Cardiac atrium fibroblast (primary cell): ENCODE measurements around the gene CES1. TPM values are rescaled to one million over a fixed set of nuclear protein-coding genes. Genes with fewer than 3 reads are reported as not detected.

ENCODE experiments used
- total RNA-seq: library from RNA; depleted of rRNA; stranded (reverse); fragments of >200 nt; gene quantifications from 2 replicates; pipeline ENCODE4 v1.2.3, GENCODE V29; 2015

The CES1 gene
- 5.6 and 9.4 TPM in 2 replicates for total RNA-seq

DNA sequence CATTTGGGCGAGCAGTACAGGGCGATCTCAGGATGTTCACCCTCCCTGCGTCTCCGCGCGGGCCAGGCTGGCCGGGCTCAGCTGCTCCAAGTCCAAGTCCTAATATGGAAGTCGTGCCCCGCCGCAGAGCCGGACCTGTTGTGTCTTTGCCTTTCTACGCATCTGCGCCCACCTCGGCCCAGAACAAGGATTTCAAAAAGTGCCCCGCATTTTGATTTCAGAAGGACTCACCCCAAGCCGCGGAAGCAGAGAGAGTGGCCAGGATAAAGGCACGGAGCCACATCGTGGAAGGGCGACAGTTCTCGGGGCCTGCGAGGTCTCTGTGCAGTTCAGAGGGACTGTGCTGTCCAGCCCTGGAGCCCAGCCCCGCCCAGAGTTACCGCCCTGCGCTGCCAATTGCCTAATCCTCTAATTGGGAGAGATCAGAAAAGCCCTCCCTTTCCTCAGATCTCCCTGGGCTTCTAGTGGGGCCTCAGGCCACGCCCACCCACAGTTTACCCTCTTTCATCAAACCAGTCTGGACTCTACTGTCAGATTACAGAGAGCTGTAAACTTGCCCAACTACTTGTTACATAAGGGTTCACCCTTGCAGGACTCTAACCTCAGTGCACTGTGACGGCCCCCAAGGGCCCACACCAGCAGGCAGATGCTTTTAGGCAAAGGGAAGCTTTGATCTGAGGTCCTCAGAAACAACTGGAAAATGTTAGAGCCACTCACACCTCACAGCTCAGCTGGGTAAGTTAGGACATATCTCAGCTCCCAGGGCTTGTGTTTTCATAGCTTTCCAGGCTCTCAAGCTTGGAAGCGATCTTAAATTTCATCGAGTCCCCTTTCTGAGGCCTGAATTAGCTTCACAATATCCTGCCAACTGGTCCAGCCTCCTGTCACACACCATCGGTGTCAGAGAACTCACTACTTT is at the start of gene CES1:
TSS of gene CES1 (minus strand) at position 324 of the 919 bp plus-strand sequence. CDS start at position 283, 41 bp downstream.

DNA sequence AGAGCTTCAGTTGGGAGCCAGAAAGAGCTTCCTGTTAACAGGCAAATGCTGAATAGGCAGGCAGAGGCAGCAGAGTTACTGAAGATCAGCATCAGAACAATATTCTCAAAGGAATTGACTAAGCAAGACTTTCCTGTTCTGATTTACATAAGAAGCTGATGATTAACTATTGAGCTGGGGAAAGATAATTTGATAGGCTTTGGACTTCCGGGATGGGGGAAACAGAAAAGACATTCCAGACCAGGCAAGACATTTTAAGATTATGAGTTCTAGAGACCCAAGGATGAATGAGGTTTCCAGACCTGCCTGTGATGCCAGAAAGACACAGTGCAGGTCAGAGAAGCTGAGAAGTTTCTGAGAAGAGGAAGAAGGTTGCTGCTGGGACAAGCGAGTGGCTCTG is 42.4 kb upstream of the CES1 start, which contains the start of gene CES5A:
TSS of gene CES5A (minus strand) at position 101 of the 400 bp plus-strand sequence. CDS start 152 bp downstream, outside the sequence.

Other genes starting within 250 kb of the CES1 start
- gene SLC6A2, start 177.1 kb downstream of the CES1 start, total RNA-seq, result not detected in 2 replicates
- not detected in 2 replicates for gene CES5A, start 42.3 kb upstream of the CES1 start, total RNA-seq